COR-L47 (cell line): Measurements from ENCODE around the gene MTUS2.

Experiments
- DNase-seq: peaks from one replicate; lab custom pipeline; 2025; lab: John Stamatoyannopoulos, UW

The MTUS2 gene

DNA sequence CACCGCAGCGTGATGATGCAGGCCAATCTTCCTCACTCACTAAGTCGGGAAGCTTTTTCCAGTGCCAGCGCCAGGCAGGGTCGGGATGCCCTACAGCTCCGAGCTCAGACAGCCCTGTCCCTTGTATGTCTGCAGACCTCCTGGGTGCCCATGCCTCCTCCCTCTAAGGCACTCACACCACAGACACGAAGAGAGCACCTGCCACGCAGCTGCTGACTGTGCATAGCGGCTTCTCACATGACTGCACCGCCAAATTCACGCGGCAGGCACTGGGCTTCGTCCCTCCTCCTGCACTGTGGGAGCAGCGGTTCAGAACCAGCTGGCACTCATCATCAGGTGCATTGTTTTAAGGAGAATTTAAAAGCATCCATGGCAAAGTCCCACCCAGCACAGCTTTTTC is 687.2 kb downstream of the MTUS2 start:
- peak; percentile 78 for DNase-seq

DNA sequence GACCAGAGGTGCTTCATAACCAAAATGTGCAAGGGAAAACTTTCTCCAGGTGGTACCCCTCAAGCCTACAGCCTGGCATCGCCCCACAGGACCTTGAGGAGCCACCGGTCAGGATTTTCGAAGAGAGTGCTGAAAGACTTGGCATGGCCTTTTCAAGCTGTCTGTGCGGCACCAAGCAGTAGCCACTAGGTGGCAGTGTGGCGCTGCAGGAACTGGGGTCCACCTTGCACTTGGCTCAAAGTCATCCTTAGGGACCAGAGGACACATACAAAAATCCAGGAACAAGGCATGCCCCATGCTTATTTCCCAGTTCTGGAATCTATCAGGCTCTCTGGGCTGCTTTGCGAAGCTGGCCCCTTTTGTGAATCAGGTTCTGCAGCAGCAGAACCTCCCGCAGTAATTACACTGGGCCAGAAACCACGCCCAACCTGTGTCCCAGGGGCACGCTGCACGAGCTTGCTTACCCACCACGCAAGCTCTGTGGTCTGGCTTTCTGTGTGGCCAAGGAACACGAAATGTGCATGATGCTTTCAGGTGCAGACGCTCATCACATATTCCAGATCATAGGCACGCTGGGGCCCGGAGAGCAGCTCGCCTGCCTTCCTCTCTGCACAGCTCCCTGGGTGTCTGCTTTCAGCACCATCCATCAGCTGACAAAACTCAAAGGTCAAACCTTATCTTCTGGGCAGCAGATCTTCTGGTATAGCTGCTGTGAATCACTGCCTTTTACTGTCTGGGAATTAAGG is 688.2 kb downstream of the MTUS2 start:
- peak; percentile 67 for DNase-seq

DNA sequence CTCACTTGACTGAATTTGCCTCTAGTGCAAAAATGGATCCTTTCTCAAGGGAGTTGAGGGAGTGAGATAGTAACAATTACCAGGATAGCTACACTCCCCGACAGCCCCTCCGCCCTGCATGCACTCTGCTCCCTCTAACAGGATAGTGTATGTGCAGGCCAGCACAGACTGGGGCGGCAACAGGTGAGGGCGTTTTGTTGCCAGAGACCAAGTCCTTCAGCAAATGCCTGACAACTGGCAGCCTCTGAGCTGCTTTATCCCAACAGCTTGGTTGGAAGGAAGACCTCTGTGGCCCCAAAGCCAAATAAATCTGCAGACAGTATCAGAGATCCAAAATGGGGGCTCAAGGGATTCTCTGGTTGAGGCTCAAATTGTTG is 688.7 kb downstream of the MTUS2 start:
- no peak for DNase-seq

DNA sequence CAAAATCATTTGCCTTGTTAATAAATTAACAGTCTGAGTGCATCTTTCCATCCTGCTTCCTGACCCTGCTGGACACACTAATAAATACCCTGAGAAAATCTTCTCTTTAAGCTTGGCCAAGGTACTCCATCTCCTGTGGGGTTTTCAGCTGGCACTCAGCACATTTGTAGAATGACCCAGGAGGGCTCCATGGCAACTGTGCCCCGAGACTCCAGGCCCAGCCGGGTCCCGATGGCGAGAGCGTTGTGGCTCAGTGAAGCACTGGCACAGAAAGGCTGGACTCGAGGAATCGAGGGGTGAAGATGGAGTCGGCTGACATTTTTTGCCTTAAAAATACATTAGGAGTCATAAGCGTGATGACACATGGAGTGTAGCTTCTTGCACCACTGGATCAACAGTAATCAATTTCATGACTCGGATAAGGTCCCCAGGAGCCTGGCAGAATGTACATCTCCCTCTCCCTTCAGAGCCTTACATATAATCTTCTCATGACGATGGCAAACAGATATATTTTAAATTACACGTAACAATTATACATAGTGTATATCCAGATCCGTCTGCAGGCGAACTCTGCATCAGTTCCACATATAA is 690.0 kb downstream of the MTUS2 start:
- no peak for DNase-seq

DNA sequence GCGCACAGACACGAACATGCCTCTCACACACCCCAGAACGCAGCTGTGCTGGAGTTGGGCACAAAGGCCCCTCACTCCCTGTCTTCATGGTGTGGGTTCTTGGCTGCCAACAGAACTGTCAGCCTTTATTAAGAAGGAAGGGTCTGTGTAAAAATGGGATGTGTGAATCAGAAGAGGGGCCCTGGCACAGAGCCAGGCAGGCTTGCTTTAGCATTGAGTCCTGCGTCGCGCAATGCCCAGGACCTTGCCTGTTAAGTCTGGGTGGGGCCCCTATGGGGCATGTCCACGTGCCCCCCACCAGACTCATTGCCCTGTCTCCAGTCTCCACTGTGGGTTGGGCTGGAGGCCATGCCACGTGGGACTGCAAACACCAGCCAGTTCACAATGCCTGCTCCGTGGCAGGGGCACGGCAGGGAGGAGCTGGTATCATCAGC is 690.5 kb downstream of the MTUS2 start:
- DNase-seq, result no peak

DNA sequence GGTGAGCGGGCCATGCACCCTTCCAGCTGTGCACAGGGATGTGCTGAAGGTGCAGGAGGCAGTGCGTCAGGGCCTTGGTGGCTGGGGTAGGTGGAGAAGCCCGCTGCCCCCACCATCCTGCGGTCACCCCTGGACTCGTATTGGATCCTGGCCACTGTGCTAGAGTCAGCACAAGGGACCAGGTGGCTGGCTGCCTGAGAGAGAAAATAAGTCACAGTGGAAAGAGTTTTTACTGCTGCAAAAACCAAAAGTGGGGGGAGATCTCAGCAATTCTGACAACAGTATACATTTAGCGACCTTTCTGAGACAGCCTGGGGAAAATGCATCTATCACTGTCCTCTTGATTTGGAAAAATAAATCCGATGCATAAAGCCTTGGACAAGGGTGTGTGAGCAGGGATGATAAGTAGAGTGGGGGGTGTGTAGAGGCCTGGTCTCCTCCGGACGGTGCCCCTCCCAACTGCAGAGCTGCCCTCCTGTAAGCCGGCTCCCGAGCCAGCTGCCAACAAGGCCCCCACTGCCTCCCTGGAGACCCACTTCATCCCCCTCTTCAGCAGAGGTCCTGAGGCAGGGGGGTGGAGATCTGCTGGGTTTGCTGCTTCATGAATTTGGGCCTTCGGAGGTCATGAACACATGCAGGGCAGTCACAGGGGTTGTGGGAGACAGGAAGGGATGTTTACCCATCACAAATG is 691.1 kb downstream of the MTUS2 start:
- no peak for DNase-seq

DNA sequence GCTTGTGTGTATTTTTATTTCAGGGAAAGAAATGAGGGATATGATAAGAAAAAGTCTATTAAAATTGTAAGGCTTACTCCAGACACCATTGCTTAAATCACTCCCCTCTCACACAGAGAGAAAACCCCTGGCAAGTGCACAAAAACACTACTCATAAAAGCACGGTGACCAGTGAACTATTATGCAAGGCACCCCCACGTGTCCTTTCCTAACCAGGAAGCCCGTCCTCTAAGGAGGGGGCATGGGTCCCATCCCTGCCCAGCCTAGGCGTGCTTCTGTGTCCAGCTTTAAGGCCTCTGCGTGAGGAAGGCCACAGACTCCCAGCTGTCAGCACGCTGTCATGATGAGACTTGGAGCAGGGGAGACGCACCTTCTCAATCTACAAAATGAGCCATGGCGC is 691.8 kb downstream of the MTUS2 start:
- DNase-seq, result no peak

DNA sequence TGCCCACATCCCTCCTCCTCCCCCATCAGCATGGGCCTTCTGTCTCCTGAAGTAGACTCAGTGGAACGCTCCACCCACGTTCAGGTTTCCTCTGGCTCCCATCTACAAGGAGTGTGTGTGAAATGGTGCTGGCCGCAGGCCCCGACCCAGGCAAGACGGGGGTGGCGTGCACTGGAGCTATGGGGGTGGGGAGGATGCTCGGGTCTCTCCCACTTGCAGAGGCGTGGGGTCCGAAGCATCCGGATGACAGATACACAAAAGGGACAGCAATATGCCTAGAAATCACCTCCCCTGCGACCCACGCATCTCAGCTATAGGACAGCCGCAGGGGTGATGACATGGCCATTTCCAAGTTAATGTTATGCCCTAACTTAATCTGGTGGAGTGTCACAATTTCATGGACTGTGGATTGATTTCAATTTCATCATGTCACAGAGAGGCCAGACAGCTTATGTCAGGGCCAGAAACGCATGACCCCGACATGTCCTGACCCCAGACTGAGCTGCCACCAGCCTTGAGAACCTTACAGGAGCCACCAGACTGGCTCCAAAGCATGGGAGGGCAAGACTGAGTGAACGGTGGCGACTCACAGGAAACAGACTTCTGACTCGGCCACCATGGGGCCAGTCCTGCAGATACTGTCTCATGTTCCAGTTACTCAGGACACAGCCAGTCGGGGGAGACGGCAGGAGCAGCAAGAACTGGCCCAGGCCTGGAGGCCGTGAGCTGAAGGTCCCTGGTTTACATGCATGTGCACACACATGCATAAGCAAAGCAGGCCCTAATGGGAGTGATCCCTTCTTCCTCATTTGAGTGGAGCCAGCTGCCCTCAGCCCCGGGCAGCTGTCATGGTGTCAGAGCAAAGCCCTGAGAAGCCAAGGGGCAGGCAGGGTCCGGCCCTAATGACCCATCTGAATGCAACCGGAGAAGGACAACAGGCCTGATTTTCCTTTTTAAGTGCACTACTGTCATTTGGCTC is 693.2 kb downstream of the MTUS2 start:
- no peak for DNase-seq

DNA sequence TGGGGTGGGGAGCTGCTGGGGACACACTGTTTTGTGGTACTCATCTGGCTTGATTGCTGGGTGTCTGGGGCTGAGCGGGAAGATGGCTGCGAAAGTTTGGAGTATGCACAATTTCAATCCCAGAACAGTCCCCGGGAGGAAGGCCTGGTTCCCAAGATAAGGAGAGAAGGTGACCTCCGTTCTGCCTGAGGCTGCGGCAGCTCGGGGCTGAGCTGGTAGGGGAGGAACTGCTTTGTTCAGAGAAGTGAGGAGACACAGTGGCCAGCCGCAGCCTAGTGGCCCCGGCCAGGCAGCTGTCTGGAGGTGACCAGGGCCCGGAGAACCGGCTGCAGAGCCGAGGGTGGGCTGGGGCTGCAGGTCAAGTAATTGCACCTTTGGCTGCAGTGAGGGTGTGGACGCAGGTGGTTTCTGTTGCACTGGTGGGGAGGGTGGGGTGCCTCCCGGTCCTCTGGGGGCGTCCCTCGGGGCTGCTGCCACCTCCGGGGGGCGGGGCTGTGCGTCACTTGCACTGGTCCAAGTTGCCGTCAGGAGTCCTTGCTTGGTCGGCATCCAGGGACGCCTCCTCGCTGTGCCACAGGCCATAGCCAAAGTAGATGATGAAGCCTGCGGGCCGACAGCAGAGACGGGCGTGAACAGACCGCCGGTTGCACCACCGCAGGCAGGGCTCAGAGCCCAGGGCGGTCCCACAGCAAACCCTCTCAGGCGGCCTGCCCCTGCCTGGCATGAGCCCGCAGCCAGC is 694.0 kb downstream of the MTUS2 start:
- DNase-seq, result no peak

DNA sequence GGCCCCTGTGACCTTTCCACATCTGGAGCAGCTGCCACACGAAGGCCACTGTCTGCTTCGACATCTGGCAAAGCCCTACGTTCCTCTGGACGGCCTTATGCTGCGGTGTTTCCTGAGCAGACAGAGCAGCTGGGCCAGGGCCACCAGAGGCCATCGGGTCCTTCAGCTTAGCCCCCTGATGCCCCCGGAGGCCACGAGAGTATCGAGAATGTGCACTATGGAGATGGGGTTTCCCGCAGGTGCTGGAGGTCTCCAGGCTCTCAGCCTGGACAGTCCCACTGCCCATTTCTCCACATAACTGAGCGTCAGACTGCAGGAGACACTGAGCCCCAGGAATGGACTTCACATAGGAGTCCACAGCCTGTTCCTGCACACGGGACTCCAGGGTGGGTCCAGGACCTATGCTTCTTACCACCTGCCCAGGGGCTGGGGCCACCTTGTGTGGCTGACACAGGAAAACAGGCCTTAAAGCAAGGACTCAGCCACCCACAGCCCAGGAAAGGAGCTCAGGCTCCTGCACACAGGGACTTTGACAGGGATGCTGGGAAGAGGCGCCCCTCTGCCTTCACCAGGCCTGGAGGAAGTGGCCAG is 694.7 kb downstream of the MTUS2 start:
- DNase-seq, result no peak

DNA sequence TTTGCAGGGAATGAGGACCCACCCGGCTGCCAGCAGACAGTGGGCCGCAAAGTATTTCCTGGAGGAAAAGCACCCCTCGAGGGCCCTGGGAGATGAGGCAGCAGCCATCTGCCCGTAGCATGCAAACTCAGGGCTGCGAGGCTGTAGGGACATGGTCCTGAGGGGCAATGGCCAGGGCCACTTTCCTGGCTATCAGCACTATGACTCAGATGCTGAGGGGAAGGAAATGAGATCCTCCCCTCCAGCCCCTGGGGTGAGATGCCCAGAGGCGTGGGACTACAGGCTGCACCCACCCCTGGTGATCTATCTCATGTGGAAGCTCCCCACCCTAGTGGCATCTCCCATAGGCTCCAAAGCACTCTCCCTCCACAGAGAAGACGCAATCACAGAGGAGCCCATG is 695.2 kb downstream of the MTUS2 start:
- no peak for DNase-seq

DNA sequence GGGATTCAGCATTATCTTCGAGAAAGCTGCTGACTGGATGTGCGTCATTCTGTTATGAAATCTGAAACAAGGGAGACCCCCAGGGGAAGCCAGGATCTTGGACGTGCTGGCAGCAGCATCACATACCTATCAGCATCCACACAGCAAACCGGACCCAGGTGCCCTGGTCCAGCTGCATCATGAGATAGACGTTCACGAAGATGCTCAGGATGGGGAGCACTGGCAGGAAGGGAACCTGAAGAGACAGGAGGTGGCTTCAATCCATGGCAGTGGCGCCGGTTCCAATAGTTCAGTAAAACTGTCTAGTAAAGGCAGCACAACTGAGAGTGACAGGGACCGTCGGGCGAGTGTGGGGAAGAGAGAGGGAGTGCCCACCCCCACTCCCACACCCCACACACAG is 695.9 kb downstream of the MTUS2 start:
- no peak for DNase-seq

DNA sequence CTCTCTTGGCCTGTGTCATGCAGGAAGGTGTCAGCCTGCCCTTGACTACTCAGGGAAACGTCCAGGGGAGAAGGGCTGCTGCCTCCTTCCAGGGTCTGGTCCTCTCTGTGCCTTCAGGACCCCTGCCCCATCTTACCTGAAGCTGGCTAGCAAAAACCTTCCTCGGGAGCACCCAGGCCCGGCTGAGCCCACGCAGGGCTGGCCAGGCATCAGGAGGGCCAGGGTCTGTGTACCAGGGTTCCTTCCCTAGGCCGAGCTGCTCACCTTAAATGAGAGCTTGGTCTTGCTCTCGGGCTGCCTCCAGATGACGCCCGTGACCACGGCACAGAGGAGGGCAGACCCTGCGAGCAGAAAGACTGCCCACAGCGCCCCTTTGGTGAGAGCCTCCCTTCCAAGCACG is 696.7 kb downstream of the MTUS2 start:
- no peak for DNase-seq

DNA sequence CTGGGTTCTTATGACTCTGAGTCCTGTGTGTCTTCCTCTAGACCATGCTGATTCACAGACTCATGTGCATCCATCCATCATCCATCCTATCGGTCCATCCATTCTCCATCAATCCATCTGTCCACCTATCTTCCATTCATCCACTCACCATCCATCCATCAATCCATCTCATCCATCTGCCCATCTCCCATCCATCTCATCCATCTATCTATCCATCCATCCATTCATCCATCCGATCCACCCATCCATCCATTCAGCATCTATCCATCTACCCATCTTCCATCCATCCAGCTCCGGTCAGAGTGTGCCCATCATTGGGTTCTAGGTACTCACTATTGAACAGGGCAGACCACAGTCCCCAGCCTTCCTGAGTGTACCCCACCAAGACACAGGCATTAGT is 699.8 kb downstream of the MTUS2 start:
- no peak for DNase-seq

DNA sequence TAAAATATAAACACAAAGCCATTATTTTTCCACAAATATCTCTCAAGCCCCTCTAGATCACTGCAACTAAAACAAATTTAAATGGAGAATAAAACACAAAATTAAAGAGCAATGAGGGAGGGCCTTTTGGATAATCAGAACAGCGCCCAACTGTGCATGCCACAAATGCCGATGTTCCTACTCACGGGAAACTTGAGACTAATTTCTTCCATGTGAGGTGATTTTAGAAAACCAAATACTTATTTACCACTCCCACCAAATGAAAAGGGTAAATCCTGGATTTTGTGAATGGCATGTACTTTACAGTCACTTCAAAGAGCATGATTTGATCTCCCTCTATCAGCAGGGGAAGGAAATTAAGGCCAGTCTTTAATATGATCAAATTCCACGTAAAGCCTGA is 700.5 kb downstream of the MTUS2 start:
- DNase-seq, result no peak

DNA sequence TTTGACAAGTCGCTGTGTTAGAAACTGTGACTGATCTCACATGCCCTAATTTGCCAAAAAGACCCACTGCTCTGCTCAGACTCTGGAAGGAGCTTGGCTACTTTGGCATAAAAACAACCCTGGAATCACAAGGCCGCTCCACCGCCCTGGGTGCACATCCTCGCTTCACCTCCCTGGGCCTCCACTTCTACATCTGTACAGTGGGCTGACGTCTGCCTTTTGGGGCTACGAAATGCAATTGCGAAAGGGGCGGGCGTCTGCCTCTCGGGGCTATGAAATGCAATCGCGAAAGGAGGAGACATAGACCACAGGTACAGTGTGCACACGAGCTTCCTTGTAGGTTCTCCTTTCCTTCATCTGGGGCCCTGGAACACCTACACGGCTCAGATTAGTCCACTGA is 701.2 kb downstream of the MTUS2 start:
- DNase-seq, result no peak

DNA sequence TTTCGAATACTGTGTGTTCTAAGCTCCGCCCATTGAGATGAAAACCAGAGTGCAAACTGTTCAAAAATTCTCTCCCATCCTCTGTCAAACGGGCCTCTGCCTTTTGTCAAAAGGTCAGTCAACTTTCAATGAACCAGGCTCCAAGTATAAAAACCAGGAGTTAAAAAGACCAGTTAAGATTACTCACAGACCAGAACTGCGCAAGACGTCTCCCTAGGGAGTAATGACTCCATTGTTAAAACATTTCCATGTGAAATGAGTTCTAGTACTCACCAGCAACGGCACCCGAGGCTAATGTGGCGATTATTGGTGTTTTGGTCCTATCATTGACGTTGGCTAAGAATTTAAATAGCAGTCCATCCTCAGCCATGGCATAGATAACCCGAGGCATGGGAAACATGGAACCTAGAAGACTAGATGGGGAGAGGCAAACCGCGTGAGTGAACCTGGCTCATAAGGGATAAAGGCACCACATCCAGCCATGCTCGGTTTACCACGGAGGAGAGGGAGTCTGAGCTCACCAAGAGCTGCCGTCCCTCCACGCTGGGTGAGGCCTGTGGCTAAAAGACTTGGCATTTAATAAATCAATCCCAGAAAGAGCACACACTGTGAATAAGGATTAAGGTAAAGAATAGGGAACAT is 702.0 kb downstream of the MTUS2 start:
- no peak for DNase-seq

DNA sequence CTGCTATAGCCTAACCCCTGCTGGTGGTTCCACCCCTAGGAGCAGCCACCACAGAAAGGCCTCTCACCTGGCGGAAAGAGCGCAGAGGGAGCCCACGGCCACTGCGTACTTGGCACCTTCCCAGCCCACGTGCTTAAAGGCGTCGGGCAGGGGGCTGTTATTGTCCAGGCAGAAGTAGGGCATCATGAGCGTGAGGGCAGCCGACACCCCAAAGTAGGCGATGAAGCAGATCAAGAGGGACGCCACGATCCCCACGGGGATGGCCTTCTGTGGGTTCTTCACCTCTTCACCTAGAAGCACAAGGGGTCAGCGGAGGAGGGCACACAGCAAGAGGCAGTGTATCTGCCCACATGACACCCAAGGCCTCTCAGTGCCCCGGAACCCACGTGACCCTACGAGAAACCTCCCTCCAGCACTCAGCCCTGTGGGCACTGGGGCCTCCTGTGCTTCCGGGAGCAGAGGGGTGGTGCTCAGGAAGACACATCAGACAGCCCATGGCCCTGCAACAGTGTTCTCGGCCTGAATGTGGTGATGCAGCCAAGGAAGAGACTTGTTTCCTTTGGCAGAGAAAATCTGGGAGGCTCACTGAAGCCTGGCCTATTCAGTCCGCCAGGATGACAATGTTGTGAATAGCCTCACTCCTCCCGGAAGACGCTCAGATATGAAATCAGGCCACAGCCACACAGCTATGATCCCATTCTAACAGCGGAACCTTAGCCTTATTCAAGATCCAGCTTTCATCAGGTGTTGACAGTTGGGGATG is 703.2 kb downstream of the MTUS2 start:
- DNase-seq, result no peak

DNA sequence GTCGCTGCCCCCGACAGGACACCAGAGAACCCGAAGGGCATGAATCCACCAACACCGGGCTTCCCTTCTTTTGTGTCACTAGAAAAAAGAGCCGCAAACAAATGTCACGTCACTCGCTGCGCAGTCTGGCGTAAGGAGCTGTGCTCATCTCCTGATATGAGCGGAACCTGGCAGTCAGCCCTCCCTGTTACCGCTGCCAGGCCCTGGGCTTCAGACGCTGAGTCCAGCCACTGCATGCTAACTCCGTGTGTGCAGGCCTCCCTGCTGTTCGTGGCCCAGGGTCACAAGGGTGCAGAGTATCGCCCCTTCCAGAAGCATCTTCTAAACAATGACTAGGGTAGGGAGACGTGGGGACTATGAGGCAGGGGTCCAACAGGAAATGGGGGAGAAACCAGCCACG is 704.0 kb downstream of the MTUS2 start:
- DNase-seq, result no peak

DNA sequence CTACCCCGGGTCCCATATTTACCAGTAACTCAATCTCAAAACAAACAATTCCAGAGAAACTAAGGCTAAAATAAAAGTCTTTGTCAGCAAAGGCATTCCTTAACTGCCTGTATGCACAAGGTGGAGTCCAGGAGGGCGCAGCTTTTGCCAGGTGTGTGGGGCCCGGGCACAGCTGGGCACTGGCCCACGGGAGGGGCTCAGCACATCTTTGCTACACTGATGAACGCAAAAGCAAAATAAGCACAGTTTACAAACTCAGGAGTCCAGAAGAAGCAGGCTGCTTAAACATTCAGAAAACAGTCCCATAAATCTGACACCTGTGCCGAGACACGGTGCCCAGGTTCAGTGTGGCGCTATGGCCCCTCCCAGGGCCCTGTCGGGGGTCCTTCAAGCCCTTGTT is 704.5 kb downstream of the MTUS2 start:
- DNase-seq, result no peak
